T-helper 1 cell treated with Interleukin-12 subunit alpha and Interleukin-12 subunit beta and Interleukin-4 antibody, amounts not matched to agents 30 μg/mL and 1 μg/mL, for 36 hours (primary cell): ENCODE measurements around the gene CCL15.
"Not testable (repeated sequence)": the region's sequence is repeated elsewhere in the genome, so short reads cannot be mapped to it uniquely, and the experiment has no call there.

ENCODE experiments used
- H3K27ac Mint-ChIP-seq: one replicate; pipeline ENCODE4 v1.8.0; 2021; ENCODE audit warnings: mild to moderate bottlenecking, mixed read lengths
- H3K27me3 Mint-ChIP-seq: one replicate; pipeline ENCODE4 v1.8.0; 2021; ENCODE audit warnings: low read depth, mixed read lengths
- H3K36me3 Mint-ChIP-seq: one replicate; pipeline ENCODE4 v1.8.0; 2021; ENCODE audit warnings: low read depth, mixed read lengths
- H3K4me1 Mint-ChIP-seq: one replicate; pipeline ENCODE4 v1.8.0; 2021; ENCODE audit warnings: low read depth, mixed read lengths
- H3K4me3 Mint-ChIP-seq: one replicate; pipeline ENCODE4 v1.8.0; 2021; ENCODE audit warnings: mild to moderate bottlenecking, moderate library complexity, mixed read lengths
- H3K9me3 Mint-ChIP-seq: one replicate; pipeline ENCODE4 v1.8.0; 2021; ENCODE audit warnings: mixed read lengths

Gene CCL15

DNA sequence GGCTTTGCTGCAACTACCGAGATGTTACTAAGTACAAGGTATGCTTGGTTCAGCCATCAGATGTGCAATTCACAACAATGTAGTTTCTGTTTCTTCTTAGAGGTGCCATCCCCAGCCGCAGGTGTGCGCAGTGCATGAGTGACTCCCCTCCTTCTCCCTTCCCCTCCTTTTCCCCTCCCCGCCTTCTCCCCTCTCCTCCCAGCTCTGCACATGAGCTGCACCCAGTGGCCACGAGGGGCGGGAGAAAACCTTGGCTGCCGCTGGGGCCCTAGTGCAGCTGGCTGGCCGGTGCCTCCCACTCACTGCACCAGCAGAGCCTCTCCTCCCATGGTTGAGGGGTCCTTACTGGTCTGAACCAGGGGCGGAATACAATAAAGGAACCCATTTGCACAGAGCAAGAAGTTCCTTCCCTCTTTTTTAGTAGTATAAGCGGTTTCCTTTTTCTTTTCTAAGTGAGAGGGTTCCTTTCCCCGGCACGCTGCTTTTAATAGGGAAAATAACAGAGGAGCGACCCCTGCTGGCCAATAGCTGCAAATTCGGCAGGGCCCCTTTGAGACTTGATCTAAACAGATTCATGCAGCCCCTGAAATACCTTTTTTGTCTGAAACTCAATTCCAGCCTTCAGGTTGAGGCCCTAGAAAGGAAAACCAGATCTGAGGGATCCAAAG lies 7.8 kb upstream of the CCL15 start:
- Mint-ChIP-seq H3K27ac (no peak overlapping the region), H3K4me1 (peaks cover 6% of the 10 kb centered on the region), H3K9me3 (no peaks in the 10 kb centered on the region), H3K36me3 (no peaks in the 10 kb centered on the region), H3K27me3 (peaks cover 23% of the 10 kb centered on the region), H3K4me3 (no peak overlapping the region)

DNA sequence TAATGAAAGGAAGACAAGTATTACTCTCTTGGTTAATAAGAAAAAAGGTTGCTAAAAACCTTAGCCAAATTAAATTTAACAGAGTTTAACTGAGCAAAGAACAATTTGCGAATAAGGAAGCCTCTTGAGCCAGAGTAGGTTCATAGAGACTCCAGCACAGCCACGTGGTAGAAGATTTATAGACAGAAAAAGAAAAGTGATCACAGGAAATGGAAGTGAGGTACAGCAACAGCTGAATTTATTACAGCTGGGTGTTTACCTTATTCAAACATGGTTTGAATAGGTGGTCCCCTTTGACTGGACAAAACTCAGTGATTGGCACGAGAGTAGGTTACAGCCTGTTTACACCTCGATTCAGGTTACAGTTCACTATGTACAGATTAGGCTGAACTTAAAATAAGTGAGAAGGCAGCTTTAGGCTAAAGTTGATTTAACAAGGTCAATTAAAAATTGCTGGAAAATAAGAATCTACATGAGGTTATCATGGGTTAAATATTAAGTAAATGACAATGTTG lies 3.3 kb upstream of the CCL15 start:
- H3K36me3 Mint-ChIP-seq: no peaks in the 10 kb centered on the region
- peaks cover 6% of the 10 kb centered on the region for H3K4me1 Mint-ChIP-seq
- H3K4me3 Mint-ChIP-seq: no peak overlapping the region
- H3K27ac Mint-ChIP-seq: no peak overlapping the region
- peaks cover 13% of the 10 kb centered on the region for H3K27me3 Mint-ChIP-seq
- no peaks in the 10 kb centered on the region for H3K9me3 Mint-ChIP-seq

DNA sequence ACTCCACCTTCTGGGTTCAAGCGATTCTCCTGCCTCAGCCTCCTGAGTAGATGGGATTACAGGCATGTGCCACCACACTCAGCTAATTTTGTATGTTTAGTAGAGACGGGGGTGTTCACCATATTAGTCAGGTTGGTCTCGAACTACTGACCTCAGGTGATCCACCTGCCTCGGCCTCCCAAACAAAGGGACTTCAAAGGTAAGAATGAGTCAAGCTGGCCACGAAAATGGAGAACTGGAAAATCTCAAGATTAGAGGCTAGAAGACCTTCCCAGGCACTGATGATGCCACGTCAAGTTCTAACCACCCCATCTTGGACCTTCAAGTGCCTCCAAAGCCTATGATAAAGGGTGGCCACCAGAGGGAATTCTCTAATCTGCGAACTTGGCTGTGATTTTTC lies 1.3 kb upstream of the CCL15 start:
- Mint-ChIP-seq H3K27me3 (peaks cover 13% of the 10 kb centered on the region), H3K4me3 (no peak overlapping the region), H3K9me3 (no peaks in the 10 kb centered on the region), H3K36me3 (no peaks in the 10 kb centered on the region), H3K27ac (no peak overlapping the region), H3K4me1 (peaks cover 6% of the 10 kb centered on the region)

DNA sequence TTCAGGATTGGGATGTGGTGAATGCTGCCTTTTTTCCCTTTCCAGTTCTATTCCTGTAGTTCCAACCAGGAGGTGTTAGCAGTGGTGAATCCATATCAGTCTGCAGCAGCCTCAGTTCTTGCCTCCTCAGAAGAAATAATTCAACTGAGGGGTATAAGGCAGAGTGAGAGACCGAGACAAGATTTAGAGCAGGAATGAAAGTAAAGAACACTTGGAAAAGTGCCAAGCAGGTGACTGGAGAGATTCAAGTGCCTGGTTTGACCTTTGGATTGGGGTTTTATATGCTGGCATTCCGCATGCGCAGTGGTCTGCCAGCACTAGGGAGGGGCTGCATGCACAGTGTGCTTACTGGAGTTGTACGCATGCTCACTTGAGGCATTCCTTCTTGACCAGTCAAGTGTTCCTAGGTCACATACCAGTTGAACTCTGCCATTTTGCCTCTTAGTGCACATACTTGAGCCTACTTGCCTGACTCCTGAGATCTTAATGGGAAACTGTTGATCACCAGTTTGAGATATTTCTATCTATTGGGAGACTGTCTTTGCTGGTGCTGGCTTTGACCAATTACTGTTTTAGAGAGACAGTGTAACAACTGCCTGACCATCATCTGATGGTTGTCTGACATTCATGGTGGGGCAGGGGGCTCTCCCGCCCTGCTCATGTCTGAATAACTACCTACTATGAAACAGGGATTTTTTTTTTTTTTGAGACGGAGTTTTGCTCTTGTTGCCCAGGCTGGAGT lies 680 bp upstream of the CCL15 start:
- Mint-ChIP-seq H3K9me3 (no peaks in the 10 kb centered on the region), H3K36me3 (no peaks in the 10 kb centered on the region), H3K4me3 (no peak overlapping the region), H3K27me3 (peaks cover 13% of the 10 kb centered on the region), H3K27ac (no peak overlapping the region), H3K4me1 (peaks cover 6% of the 10 kb centered on the region)

DNA sequence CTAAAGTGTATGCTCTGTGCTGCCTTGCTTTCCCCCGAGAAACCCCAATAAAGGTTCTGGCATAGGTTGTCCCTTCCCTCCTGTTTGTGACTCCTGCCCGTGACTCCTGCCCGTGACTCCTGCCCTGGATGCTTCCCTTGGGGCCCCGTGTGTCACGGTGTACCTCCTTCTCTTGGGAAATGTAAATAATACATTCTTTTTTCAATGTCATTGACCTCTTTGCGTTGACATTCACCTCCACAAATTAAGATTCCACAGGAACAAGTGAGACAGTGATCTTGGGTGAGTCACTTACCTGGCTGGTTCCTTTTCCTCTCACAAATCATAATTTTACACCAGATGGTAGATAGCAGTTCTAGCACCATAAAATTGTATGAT lies 632 bp downstream of the CCL15 start:
- peaks cover 22% of the 10 kb centered on the region for H3K27me3 Mint-ChIP-seq
- no peaks in the 10 kb centered on the region for H3K9me3 Mint-ChIP-seq
- H3K36me3 Mint-ChIP-seq: no peaks in the 10 kb centered on the region
- no peak overlapping the region for H3K27ac Mint-ChIP-seq
- H3K4me1 Mint-ChIP-seq: peaks cover 6% of the 10 kb centered on the region
- no peak overlapping the region for H3K4me3 Mint-ChIP-seq

DNA sequence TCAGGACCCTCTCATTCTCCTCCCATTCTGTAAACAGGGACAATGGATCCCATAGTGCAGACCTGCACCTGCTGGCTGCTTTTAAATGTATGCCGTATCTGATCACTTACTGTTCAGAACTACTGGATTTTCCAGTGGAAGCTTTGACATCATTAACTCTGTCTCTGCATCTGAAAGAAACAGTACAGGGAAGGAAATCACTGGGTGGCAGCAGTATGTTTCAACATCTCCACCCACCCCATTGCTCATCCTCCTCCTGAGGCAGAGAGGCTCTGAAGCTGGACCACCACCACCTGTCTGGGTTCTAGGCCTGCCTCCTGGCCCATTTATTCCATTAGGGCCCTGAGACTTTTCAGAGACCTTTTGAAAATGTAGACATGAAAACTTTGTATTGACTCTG lies 2.6 kb downstream of the CCL15 start:
- H3K27ac Mint-ChIP-seq: no peak overlapping the region

DNA sequence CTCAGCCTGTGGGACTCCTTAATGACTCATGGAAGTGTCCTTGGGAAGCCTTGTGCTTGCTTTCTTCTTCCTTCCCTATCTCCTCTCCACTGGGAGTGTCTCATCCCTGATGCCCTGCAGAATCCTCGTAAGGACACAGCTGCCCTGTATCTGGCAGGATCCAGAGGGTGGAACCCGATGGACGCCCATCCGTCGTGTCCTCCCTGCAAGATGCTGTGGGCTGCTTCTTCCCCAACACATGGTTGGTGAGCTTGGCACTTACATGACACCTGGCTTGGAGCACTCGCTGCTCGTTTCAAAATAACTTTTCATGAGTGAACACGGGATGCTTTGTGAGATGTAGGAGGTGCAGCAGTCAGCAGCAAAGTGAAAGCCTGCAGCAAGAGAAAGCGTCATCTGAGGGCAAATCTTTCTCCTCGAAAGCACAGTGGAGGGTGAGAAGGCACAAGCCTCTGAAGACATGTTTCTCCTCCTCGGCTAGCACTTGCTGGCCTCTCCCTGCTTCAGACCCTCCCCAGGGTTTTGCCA lies 3.3 kb downstream of the CCL15 start:
- H3K9me3 Mint-ChIP-seq: no peaks in the 10 kb centered on the region
- H3K27ac Mint-ChIP-seq: no peak overlapping the region
- no peaks in the 10 kb centered on the region for H3K4me1 Mint-ChIP-seq
- H3K27me3 Mint-ChIP-seq: peaks cover 22% of the 10 kb centered on the region
- H3K4me3 Mint-ChIP-seq: no peak overlapping the region
- H3K36me3 Mint-ChIP-seq: no peaks in the 10 kb centered on the region

More for the DNA sequence above, 2.6 kb downstream of the CCL15 start:
- peaks cover 21% of the 10 kb centered on the region for H3K27me3 Mint-ChIP-seq
- H3K4me1 Mint-ChIP-seq: no peaks in the 10 kb centered on the region
- no peaks in the 10 kb centered on the region for H3K36me3 Mint-ChIP-seq
- no peak overlapping the region for H3K4me3 Mint-ChIP-seq
- H3K9me3 Mint-ChIP-seq: no peaks in the 10 kb centered on the region

DNA sequence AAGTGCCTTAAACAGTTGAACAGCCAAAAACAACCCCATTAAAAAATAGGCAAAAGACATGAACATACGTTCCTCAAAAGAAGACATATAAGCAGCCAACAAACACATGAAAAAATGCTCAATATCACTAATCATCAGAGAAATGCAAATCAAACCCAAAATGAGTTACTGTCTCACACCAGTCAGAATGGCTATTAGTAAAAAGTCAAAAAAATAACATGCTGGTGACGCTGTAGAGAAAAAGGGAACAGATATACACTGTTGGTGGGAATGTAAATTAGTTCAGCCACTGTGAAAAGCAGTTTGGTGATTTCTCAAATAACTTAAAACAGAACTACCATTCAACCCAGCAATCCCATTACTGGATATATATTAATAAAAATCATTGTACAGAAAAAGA lies 6.0 kb downstream of the CCL15 start:
- not testable (repeated sequence) for H3K4me1 Mint-ChIP-seq, H3K4me3 Mint-ChIP-seq, H3K9me3 Mint-ChIP-seq, H3K27ac Mint-ChIP-seq, H3K36me3 Mint-ChIP-seq
- peaks cover 25% of the 10 kb centered on the region for H3K27me3 Mint-ChIP-seq

DNA sequence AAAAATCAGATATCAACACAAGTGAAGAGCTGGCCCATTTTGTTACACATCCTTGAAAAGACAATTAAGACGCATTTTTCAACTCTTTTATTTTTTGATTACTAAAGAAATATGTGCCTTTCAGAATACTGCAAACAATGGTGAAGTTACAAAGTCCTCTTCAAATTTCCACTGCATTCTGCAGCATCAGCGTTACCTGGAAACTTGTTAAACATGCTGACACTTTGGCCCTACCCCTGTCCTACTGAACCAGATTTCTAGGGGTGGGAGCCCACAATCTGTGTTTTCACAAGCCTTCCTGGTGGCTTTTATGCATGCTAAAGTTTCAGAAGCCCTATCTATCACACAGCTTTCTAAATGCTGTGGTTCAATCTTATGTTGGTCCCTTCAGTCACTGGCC lies 10.3 kb downstream of the CCL15 start:
- H3K9me3 Mint-ChIP-seq: no peaks in the 10 kb centered on the region
- no peak overlapping the region for H3K27ac Mint-ChIP-seq
- H3K27me3 Mint-ChIP-seq: peaks cover 21% of the 10 kb centered on the region
- no peaks in the 10 kb centered on the region for H3K4me1 Mint-ChIP-seq
- H3K36me3 Mint-ChIP-seq: no peaks in the 10 kb centered on the region
- H3K4me3 Mint-ChIP-seq: no peak overlapping the region

DNA sequence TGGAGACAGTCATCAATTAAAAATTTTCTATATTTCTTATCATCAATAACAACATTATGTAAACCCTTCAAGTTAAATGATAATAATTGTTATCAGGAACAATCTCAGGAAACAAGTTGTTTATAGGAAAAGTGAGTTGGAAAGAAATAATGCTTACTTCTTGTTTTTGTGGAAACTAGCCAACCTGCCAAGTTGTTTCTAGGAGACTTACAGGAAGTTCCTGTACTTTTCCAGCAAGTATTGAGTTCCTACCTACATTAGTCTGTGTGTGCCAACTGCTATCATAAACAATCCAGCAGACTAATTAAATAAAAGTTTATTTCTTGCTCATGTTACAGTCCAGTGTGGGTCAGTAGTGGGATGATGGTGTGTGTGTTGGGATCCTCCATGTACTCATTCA lies 13.2 kb downstream of the CCL15 start:
- peaks cover 14% of the 10 kb centered on the region for H3K27me3 Mint-ChIP-seq
- H3K36me3 Mint-ChIP-seq: no peaks in the 10 kb centered on the region
- H3K4me3 Mint-ChIP-seq: no peak overlapping the region
- H3K27ac Mint-ChIP-seq: no peak overlapping the region
- H3K4me1 Mint-ChIP-seq: no peaks in the 10 kb centered on the region
- no peaks in the 10 kb centered on the region for H3K9me3 Mint-ChIP-seq

DNA sequence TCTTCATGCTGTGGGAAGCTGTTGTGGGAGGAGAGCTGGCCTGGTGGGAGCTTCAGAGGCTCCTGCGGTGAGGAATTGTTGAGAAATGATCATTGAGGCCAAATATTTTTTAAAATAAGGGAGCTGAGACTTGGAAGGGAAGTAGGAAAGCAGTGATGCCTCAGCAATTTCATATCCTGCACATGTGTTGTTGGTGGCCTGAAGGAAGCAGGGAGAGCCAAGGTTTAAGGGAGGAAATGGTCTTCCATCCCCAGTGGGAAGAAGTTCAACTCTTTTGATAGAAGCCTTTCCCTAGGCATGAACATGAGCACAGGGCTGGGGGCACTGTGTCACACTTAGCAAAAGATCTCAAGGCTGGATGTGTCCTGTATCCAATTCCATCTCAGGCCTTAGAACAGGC lies 14.7 kb downstream of the CCL15 start, which contains the start of gene CCL14:
Gene CCL14 (minus strand): TSS at position 87 of the 400 bp plus-strand sequence. CDS start 80 bp downstream, at position 7.
- Mint-ChIP-seq H3K4me3 (no peak within 1 kb of the TSS), H3K27ac (no peak within 1 kb of the TSS), H3K4me1 (no peaks in the 10 kb centered on the region), H3K9me3 (no peaks in the 10 kb centered on the region), H3K36me3 (no peaks in the 10 kb centered on the region), H3K27me3 (peaks cover 10% of the 10 kb centered on the region)

DNA sequence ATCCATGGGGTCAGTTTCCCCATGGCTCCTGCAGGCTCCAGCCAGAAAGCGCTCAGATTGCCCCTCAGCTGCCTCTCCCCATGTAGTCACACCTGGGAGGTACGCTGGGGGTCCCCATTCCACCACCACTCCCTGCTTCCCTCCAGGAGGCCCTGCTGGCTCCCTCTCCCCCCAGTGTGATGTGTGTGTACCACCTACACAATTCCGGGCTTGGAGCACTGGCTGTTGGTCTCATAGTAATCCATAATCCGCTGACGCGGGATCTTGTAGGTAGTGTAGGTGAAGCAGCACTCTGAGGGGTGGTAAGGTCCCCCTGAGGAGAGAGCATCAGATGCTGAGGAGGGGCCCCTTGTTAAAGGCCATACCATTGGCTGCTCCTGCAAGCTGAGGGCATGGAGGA lies 17.2 kb downstream of the CCL15 start:
- no peak overlapping the region for H3K27ac Mint-ChIP-seq
- H3K4me1 Mint-ChIP-seq: no peaks in the 10 kb centered on the region
- H3K27me3 Mint-ChIP-seq: peaks cover 10% of the 10 kb centered on the region
- H3K36me3 Mint-ChIP-seq: no peaks in the 10 kb centered on the region
- H3K4me3 Mint-ChIP-seq: no peak overlapping the region
- no peaks in the 10 kb centered on the region for H3K9me3 Mint-ChIP-seq

DNA sequence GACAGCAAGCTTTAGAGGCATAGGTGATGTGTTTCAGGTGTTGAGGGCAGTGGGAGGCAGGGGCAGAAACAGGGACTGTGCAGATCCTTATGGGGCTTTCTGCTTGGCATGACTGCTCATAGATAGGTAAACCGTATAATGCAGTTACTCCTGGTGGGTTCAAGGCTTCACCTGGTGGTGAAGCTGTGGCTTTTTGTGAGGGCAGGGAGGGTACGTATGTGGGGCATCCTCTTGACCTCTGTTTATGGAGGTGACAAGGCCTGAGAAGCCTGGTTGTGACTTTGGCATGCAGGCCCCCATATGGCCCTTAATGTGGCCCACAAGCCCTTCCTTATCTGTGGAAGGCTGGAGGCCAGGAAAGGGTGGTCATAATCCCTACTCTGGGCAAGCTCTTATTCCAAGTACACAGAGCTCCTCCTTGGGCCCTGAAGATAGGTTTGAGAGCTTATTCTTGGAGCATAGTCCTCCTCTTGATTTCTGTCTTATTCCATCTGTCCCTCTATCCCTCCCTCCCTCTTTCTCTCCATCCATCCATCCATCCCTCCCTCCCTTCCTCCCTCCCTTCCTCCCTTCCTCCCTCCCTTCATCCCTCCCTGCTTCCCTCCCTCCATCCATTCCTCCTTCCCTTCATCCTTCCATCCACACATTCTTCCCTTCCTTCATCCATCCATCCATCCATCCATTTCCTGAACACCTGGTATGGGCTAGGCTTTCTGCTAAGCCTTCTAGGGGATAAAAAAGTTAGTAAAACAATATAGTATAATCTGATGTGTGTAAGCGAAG lies 18.8 kb downstream of the CCL15 start:
- Mint-ChIP-seq H3K27ac (no peak overlapping the region), H3K9me3 (no peaks in the 10 kb centered on the region), H3K36me3 (no peaks in the 10 kb centered on the region), H3K4me3 (no peak overlapping the region), H3K4me1 (no peaks in the 10 kb centered on the region), H3K27me3 (peaks cover 10% of the 10 kb centered on the region)

DNA sequence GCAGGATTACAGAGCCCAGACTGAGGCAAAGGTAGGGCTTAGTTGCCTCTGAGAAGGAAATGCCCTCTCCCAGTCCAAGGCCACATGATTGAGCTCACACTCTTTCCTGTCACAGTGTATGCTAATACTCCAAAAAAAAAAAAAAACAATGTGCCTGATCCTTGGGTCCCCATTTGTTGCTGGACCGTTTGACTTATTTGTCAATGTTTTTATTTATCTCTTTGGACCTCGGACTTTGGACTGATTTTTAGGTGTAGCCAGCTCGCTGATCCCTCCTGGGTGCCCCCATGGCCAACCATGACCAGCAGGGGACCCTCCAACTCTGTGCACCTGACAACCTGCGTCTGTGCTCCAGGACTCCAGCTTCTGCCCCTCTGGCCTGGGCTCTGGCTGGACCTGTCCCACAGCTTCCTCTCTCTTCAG lies 19.4 kb downstream of the CCL15 start:
- H3K36me3 Mint-ChIP-seq: no peaks in the 10 kb centered on the region
- H3K27ac Mint-ChIP-seq: no peak overlapping the region
- H3K9me3 Mint-ChIP-seq: no peaks in the 10 kb centered on the region
- peaks cover 10% of the 10 kb centered on the region for H3K27me3 Mint-ChIP-seq
- H3K4me3 Mint-ChIP-seq: no peak overlapping the region
- H3K4me1 Mint-ChIP-seq: no peaks in the 10 kb centered on the region
